GM10248 (cell line): Measurements from ENCODE around the gene WLS.

Experiments used
- CTCF ChIA-PET: fragments of 300-600 bp; sonication (Branson Sonifier 250); formaldehyde crosslinking; extraction: SDS; loops from one replicate; lab custom pipeline; 2021; ENCODE audit warnings: antibody characterized with exemption; lab: Yijun Ruan, JAX
- POLR2A ChIA-PET: fragments of 350-650 bp; sonication (Branson Sonifier 250); formaldehyde crosslinking; extraction: SDS; loops from one replicate; lab custom pipeline; 2020; ENCODE audit warnings: antibody characterized with exemption; lab: Yijun Ruan, JAX
- DNase-seq: peaks from one replicate; pipeline ENCODE4 v3.0.0; 2012; ENCODE audit errors: extremely low spot score
- TF ChIP-seq, protein P1 (sequence below): IDR thresholded peaks from 2 replicates; pipeline ENCODE4 v1.5.1; 2012; ENCODE audit warnings: mild to moderate bottlenecking, low read depth; ENCODE audit errors: extremely low read depth, missing control alignments, control extremely low read depth

The WLS gene

DNA sequence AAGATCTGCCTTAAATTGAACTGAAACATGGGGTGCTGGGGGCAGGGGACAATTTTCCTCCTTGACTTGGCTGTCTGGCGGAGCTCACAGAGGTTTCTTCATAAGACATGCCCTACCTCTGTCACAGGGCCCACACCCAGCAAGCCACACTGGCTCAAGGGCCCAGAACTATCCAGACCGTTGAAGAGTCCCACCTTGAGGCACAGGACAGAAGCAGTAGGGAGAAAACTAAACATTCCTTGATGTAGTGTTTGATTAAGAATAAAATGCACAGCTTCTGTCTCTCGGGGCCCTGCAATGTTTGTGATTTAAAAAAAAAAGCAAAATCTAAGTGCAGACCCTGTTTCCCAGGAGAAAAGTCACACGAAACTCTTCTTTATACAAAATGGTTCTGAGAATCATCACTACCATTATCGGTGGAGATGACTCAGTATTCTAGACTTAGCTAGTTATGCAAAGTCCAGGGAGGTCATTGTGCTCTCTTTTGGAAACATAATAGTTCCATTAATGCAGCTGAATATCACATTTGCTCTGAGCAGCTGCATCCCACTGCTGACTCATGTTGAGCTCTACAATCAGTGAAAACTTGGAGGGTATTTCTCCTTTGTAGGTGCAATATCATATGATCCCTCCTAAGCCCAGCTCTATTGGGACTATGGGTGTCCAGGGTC lies 128.3 kb downstream of the WLS start:
- DNase-seq: no peak
- CTCF ChIA-PET: interaction anchor here (0.8 to 1.9 kb wide), 5 partner anchors 11 to 238 kb away, joined by 3 to 13 read pairs (median 4); no protein-coding TSS in a partner anchor
- TF ChIP-seq, protein P1, sequence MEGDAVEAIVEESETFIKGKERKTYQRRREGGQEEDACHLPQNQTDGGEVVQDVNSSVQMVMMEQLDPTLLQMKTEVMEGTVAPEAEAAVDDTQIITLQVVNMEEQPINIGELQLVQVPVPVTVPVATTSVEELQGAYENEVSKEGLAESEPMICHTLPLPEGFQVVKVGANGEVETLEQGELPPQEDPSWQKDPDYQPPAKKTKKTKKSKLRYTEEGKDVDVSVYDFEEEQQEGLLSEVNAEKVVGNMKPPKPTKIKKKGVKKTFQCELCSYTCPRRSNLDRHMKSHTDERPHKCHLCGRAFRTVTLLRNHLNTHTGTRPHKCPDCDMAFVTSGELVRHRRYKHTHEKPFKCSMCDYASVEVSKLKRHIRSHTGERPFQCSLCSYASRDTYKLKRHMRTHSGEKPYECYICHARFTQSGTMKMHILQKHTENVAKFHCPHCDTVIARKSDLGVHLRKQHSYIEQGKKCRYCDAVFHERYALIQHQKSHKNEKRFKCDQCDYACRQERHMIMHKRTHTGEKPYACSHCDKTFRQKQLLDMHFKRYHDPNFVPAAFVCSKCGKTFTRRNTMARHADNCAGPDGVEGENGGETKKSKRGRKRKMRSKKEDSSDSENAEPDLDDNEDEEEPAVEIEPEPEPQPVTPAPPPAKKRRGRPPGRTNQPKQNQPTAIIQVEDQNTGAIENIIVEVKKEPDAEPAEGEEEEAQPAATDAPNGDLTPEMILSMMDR: no peak
- POLR2A ChIA-PET: no interaction called here

DNA sequence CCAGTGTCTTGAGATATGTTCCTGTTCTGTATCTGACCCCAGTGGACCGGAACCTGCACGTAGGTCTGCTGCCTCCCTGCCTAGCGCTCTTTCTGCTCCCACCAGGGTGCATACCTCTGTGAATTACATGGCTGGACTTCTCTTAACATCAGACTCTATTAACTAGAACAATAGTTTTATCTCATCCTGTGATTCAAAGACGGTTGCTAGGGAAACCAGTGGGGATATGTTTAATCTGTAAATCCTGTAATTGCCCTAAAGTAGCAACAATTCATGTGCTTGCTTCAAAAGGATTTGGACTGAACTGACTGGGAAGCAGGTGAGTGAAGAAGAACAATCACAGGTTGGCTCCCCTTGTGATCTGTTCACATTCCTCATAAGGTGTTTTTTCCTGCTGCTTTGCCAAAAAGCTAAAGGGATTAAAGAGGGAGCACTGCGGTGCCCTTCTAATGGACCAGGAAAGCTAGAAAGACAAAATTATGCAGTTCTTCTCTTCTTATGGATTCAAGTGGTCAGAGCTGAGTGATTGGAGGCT lies 129.2 kb downstream of the WLS start:
- TF ChIP-seq, protein P1: no peak
- ChIA-PET POLR2A (no interaction called here), CTCF (interaction anchor here (1.1 to 2.0 kb wide), 7 partner anchors 12 to 239 kb away, joined by 3 to 13 read pairs (median 4); no protein-coding TSS in a partner anchor)
- no peak for DNase-seq

DNA sequence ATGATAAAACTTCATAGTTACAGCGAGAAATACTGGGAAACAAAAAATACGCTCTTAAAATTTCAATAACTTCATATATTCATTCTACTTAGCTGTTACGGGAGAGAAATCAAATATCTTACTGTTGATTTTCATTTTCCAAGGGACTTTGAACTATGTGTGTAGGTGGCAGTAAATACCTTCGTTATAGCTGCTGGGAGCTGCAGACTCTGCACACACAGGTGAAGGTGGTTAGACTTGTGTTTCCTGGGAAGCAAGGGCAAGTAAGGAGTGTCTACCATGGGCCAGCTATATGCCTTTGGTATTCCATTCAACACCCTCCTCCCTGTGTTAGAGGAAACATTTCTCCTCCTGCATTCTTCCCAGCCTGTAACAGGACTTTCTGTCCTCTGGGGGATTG lies 130.5 kb downstream of the WLS start:
- TF ChIP-seq, protein P1: no peak
- ChIA-PET CTCF (interaction anchor here (1.2 to 2.0 kb wide), 3 partner anchors 15 to 219 kb away, joined by 4 to 8 read pairs (median 4); no protein-coding TSS in a partner anchor), POLR2A (no interaction called here)
- DNase-seq: no peak

DNA sequence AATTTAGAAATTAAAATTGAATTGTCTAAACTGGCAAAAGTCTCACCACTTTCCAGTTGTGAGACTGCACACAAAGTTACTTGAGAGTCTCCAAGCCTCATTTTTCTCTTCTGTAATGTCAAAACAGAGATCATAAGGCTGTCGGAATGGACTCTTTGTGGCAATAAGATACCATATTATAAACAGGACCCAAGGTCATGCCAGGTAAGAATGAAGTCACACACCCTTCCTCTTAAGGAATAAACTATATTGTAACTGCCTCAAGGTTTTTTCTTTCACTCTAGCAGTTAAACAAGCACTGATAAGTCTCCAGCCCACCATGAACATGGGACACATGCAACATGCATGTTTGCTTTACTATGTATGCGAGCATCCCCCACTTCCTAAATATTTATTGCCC lies 131.8 kb downstream of the WLS start:
- ChIA-PET CTCF (no interaction called here), POLR2A (no interaction called here)
- TF ChIP-seq, protein P1: no peak
- no peak for DNase-seq

- CTCF ChIA-PET: interaction anchor here (1.1 to 1.7 kb wide), 3 partner anchors 10 to 27 kb away, joined by 3 to 7 read pairs (median 3); no protein-coding TSS in a partner anchor
These were observed 138.6 kb downstream of the WLS start for GRCh38 chr1:68093737-68094136.

GRCh38 chr1:68087184-68087583 lies 145.1 kb downstream of the WLS start:
- POLR2A ChIA-PET: no interaction called here
- CTCF ChIA-PET: interaction anchor here (1.3 to 1.8 kb wide), 2 partner anchors 8 to 27 kb away, joined by 4 to 6 read pairs; no protein-coding TSS in a partner anchor
- TF ChIP-seq, protein P1: no peak
- no peak for DNase-seq

More at GRCh38 chr1:68093737-68094136, 138.6 kb downstream of the WLS start:
- POLR2A ChIA-PET: no interaction called here
- TF ChIP-seq, protein P1: no peak
- no peak for DNase-seq
